Loucy (cell line): ENCODE data around the gene DDI1.

Experiments
- H2AFZ ChIP-seq: fragments of 200-600 bp; sonication (generic); 2 replicates; pipeline ENCODE4 v1.6.0; 2016; ENCODE audit warnings: antibody characterized with exemption, mild to moderate bottlenecking, low read length, moderate library complexity
- H3F3A ChIP-seq: fragments of 200-600 bp; 2 replicates; pipeline ENCODE4 v1.6.0; 2016; ENCODE audit warnings: antibody characterized with exemption, low read depth, mild to moderate bottlenecking
- H3K27me3 ChIP-seq: fragments of 200-600 bp; sonication (generic); 2 replicates; pipeline ENCODE4 v1.6.1; 2014; ENCODE audit warnings: low read length, mild to moderate bottlenecking; ENCODE audit not compliant: insufficient read depth, poor library complexity, severe bottlenecking
- H3K36me3 ChIP-seq: fragments of 200-600 bp; sonication (generic); 2 replicates; pipeline ENCODE4 v1.6.1; 2016; ENCODE audit warnings: low read length; ENCODE audit not compliant: insufficient read depth
- H3K4me1 ChIP-seq: fragments of 200-600 bp; sonication (generic); 2 replicates; pipeline ENCODE4 v1.5.1; 2014; ENCODE audit warnings: low read length, mild to moderate bottlenecking; ENCODE audit not compliant: insufficient read depth, poor library complexity, severe bottlenecking
- H3K4me2 ChIP-seq: fragments of 200-600 bp; sonication (generic); 2 replicates; pipeline ENCODE4 v1.6.0; 2014; ENCODE audit warnings: antibody characterized with exemption, low read length, low read depth, mild to moderate bottlenecking; ENCODE audit not compliant: poor library complexity, severe bottlenecking
- H3K4me3 ChIP-seq: fragments of 200-600 bp; sonication (generic); 2 replicates; pipeline ENCODE4 v1.5.1; 2014; ENCODE audit warnings: low read length, mild to moderate bottlenecking, mixed read lengths; ENCODE audit not compliant: poor library complexity, severe bottlenecking
- H3K79me2 ChIP-seq: fragments of 200-600 bp; sonication (generic); 2 replicates; pipeline ENCODE4 v1.6.1; 2014; ENCODE audit warnings: low read length; ENCODE audit not compliant: insufficient read depth
- H3K9ac ChIP-seq: fragments of 200-600 bp; sonication (generic); 2 replicates; pipeline ENCODE4 v1.6.0; 2014; ENCODE audit warnings: mild to moderate bottlenecking, low read depth, low read length, moderate library complexity; ENCODE audit not compliant: poor library complexity, severe bottlenecking
- H3K9me2 ChIP-seq: fragments of 200-600 bp; sonication (generic); replicated peaks from 2 replicates; pipeline ENCODE4 v1.6.1; 2016; ENCODE audit warnings: low read depth, low read length, mixed read lengths
- H3K9me3 ChIP-seq: fragments of 200-600 bp; sonication (generic); 2 replicates; pipeline ENCODE4 v1.6.1; 2014; ENCODE audit warnings: mild to moderate bottlenecking, antibody characterized with exemption, low read length, low read depth; ENCODE audit not compliant: insufficient read depth
- H4K20me1 ChIP-seq: fragments of 200-600 bp; sonication (generic); 2 replicates; pipeline ENCODE4 v1.6.0; 2014; ENCODE audit warnings: antibody characterized with exemption, low read length, mild to moderate bottlenecking; ENCODE audit not compliant: insufficient read depth, poor library complexity, severe bottlenecking
- CTCF ChIP-seq: fragments of 200-600 bp; sonication (generic); conservative IDR thresholded peaks from 2 replicates; pipeline ENCODE4 v1.5.1; 2014; ENCODE audit warnings: mild to moderate bottlenecking, antibody characterized with exemption, low read length
- EZH2phosphoT487 ChIP-seq: fragments of 200-600 bp; IDR thresholded peaks from 2 replicates; pipeline ENCODE4 v1.6.1; 2018; ENCODE audit warnings: antibody characterized with exemption, mild to moderate bottlenecking, moderate library complexity, borderline replicate concordance

Gene DDI1

GRCh38 chr11:104009744-104010143, 26.7 kb upstream of the DDI1 start:
- Histone ChIP-seq H3F3A (no peaks in the 10 kb centered on the region), H3K9ac (no peak overlapping the region)
- no peak for TF ChIP-seq CTCF
- no peak for TF ChIP-seq EZH2phosphoT487

DNA sequence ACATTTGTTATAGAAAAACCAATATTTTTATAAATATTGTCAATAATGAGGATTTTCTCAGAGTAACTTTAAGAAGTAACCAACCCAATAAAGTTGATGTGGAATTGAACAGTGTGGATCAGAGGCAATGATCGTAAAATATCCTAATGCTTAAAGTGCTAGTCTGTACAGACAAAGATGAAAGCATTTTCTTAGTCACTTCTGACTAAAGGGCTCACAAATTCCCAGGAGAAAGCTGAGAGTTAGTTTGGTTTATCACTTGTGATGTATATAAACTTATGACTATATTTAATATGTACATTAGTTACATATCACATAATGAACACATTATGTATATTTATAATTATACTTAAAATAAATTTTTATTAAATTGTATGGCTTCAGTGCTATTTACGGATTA, 25.4 kb upstream of the DDI1 start:
- H2AFZ ChIP-seq, result no peak overlapping the region
- no peak overlapping the region for H3K4me2 ChIP-seq

More at GRCh38 chr11:104009744-104010143, 26.7 kb upstream of the DDI1 start:
- no peaks in the 10 kb centered on the region for H3K9me2 ChIP-seq
- no peaks in the 10 kb centered on the region for H3K27me3 ChIP-seq
- H3K36me3 ChIP-seq, result no peaks in the 10 kb centered on the region
- no peaks in the 10 kb centered on the region for H4K20me1 ChIP-seq
- no peaks in the 10 kb centered on the region for H3K4me1 ChIP-seq
- no peaks in the 10 kb centered on the region for H3K79me2 ChIP-seq
- H3K9me3 ChIP-seq, result no peaks in the 10 kb centered on the region
- H3K4me2 ChIP-seq, result no peak overlapping the region
- no peak overlapping the region for H2AFZ ChIP-seq
- H3K4me3 ChIP-seq, result no peak overlapping the region

GRCh38 chr11:104015649-104016415, 20.6 kb upstream of the DDI1 start:
- H3K9me3 ChIP-seq, result no peaks in the 10 kb centered on the region
- no peaks in the 10 kb centered on the region for H3K4me1 ChIP-seq
- no peak for TF ChIP-seq EZH2phosphoT487
- TF ChIP-seq CTCF, result no peak
- H3K9me2 ChIP-seq, result no peaks in the 10 kb centered on the region
- no peaks in the 10 kb centered on the region for H3K36me3 ChIP-seq
- H3K9ac ChIP-seq, result no peak overlapping the region
- H2AFZ ChIP-seq, result no peak overlapping the region
- no peaks in the 10 kb centered on the region for H3F3A ChIP-seq
- no peaks in the 10 kb centered on the region for H4K20me1 ChIP-seq
- H3K4me2 ChIP-seq, result no peak overlapping the region
- no peaks in the 10 kb centered on the region for H3K79me2 ChIP-seq
- H3K4me3 ChIP-seq, result no peak overlapping the region
- no peaks in the 10 kb centered on the region for H3K27me3 ChIP-seq

More for the DNA sequence above, 25.4 kb upstream of the DDI1 start:
- Histone ChIP-seq H3K27me3 (no peaks in the 10 kb centered on the region), H3K79me2 (no peaks in the 10 kb centered on the region), H3F3A (no peaks in the 10 kb centered on the region), H3K4me3 (no peak overlapping the region), H4K20me1 (no peaks in the 10 kb centered on the region), H3K36me3 (no peaks in the 10 kb centered on the region), H3K9ac (no peak overlapping the region), H3K4me1 (no peaks in the 10 kb centered on the region), H3K9me2 (no peaks in the 10 kb centered on the region), H3K9me3 (no peaks in the 10 kb centered on the region)
- no peak for TF ChIP-seq EZH2phosphoT487
- TF ChIP-seq CTCF, result no peak
